HG03439 (cell line): ENCODE results near the gene CCT6A.
"Not testable (repeated sequence)": the region's sequence is repeated elsewhere in the genome, so short reads cannot be mapped to it uniquely, and the experiment has no call there.

Source experiments
- ATAC-seq: cut with Tn5 transposase; IDR thresholded peaks from one replicate; pipeline ENCODE4 v1.9.1; 2021; ENCODE audit warnings: mild to moderate bottlenecking, moderate library complexity; ENCODE audit not compliant: unreplicated experiment

The CCT6A gene

DNA sequence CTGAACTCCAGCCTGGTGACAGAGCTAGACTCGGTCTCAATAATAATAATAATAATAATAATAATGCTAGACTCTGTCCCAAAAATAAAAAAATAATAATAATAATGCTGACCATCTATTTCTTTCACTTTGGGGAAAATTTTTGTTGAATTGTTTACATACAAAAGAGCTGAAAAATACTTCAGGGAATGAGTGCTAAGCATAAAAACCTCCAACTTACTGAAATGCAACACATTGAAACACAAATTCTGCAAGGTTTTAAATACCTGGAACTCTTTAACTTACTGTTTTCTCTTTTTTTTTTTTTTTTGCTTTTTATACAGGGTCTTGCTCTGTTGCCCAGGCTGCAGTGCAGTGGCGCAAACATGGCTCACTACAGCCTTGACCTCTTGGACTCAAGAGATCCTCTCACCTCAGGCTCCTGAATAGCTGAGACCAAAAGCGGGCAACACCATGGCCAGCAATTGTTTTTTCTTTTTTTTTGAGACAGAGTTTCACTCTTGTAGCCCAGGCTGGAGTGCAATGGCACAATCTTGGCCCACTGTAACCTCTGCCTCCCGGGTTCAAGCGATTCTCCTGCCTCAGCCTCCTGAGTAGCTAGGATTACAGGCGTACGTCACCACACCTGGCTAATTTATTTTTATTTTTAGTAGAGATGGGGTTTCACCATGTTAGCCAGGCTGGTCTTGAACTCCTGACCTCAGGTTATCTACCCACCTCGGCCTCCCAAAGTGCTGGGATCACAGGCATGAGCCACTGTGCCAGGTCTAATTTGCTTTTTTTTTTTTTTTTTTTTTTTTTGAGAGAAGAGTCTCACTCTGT is 46.8 kb downstream of the CCT6A start:
- ATAC-seq = not testable (repeated sequence)

DNA sequence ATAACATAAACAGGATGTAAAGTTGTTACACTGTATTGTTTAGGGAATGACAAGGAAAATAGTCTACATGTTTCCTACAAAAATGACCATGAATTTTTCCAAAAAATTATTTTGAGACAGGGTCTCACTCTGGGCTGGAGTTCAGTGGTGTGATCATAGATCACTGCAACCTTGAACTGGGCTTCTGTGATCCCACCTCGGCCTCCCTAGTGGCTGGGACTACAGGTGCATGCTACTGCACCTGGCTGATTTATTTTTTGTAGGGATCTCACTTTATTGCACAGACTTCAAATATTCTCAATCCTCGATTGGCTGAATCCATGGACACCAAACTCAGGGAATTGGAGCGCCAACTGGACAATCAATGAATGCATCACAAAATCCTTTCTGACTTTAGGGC is 48.1 kb downstream of the CCT6A start:
- ATAC-seq = no peak

DNA sequence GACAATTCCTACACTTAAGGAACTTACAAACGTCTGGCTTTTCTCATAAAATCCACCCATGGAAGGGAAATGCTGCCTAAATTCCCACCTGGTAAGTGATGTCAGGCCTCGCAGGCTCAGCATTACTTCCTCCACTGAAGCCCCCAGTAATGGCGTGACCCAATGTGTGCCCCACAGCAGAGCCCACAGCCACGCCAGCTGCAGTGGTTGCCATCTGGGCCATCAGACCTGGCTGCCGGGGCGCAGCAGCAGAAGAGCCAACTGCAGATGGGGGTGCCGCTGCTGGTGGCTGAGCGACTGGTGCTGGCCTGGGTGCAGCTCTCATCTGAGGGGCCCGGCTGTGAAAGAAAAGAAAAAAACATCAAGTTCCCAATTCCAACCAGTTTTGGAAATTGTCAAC is 52.6 kb downstream of the CCT6A start:
- not testable (repeated sequence) for ATAC-seq

DNA sequence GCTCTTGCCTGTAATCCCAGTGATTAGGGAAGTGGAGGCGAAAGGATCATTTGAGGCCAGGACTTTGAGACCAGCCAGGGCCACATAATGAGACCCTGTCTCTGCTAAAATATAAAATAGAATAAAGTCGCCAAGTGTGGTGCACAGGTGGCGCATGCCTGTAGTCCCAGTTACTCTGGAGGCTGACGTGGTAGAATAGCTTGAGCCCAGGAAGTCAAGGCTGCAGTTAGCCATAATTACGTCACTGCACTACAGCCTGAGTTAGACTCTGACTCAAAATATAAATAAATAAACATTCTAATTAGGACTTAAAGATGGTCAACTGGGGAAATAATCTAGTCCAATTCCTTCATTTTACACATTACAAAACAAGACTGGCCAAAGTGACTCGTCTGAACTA is 53.9 kb downstream of the CCT6A start:
- ATAC-seq = no peak

DNA sequence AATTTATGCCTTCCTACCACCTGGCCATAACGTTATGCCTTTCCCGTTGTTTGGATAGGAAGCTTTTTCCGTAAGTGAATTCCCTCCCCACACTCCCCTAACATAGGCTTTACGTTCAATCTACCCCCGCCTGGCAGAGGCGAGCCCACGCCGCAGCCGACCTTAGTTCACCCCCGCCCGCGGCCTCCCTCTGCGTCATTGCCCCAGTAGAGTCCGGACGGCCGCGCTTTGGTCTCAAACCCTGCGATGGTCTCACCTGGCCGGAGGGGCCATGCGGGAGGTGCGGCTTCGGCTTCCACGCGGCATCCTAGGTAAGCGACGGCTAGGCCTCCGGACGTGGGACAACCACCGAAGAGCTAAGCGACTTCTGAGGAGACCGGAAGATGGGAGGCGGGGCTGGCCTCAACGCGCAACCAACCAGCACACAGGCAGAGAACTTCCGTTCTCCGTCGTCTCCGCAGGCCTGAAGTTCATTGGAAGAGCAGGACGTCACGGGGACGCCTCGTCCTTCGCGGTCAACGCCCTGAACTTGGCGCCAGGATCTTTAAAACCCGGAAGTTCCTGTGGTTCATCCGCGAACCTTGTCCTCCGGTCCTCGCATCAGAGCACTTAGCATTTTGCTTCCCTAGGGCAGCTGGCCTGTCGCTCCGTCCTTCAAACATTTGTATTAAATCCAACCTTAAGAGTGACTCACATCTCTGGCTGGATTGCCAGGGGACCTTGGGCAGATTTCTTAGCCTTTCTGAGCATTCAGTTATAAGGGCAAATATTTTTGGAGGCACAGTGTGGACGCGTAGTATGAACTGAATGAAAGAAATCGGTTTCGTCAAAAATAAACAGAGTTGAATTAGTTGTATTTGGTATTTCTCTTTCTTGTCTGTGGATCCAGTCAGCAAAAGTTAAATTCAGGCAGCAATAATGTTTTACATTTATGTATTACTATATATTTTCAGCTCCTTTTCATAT is 54.8 kb downstream of the CCT6A start, which contains the start of gene CHCHD2:
CHCHD2 (minus strand) TSS at position 369 of the 966 bp plus-strand sequence; CDS start at position 306, 63 bp downstream.
- peak; percentile 100 for ATAC-seq

DNA sequence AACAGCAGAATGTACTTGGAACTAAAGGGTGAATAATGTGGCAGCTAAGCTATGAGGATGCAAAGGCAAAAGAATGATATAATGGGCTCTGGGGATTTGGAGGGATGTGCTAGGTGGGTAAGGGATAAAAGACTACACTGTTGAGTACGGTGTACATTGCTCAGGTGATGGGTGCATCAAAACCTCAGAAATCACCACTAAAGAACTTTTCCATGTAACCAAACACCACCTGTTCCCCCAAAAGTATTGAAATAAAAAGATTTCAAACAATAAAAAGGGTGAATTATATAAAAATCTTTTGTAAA is 56.3 kb downstream of the CCT6A start:
- no peak for ATAC-seq

DNA sequence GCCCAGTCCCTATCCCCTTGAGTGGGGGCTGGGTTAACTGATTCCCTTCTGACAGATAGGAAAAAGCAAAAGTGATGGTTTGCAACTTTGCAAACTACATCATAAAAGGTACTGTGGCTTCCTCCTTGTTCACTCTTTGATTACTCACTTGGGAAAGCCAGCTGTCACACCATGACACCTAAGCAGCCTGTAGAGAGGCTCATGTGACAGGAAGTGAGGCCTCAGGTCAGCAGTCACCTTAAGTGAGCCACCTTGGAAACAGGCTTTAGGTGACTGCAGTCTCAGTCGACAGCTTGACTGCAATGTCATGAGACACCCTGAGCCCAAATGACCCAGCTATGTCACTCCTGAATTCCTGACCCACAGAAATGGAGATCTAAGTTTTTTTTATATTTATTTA is 59.0 kb downstream of the CCT6A start:
- no peak for ATAC-seq

DNA sequence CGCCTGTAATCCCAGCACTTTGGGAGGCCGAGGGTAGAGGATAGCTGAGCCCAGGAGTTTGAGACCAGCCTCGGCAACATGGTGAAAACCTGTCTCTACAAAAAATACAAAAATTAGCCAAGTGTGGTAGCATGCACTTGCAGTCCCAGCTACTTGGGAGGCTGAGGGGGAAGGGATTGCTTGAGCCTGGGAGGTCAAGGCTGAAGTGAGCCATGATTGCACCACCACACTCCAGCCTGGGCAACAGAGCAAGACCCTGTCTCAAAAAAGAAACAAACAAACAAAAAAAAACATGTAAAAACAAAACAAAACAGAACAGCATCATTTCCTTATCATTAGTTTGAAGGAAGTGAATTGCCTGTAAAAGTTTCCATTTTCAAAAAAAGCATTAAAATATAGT is 60.7 kb downstream of the CCT6A start:
- not testable (repeated sequence) for ATAC-seq
